GM19467 (cell line): ENCODE results near the gene CREB5.

Experiments used
- ATAC-seq: cut with Tn5 transposase; IDR thresholded peaks from one replicate; pipeline ENCODE4 v1.9.1; 2021; ENCODE audit warnings: mild to moderate bottlenecking, moderate library complexity; ENCODE audit not compliant: unreplicated experiment

Gene CREB5

DNA sequence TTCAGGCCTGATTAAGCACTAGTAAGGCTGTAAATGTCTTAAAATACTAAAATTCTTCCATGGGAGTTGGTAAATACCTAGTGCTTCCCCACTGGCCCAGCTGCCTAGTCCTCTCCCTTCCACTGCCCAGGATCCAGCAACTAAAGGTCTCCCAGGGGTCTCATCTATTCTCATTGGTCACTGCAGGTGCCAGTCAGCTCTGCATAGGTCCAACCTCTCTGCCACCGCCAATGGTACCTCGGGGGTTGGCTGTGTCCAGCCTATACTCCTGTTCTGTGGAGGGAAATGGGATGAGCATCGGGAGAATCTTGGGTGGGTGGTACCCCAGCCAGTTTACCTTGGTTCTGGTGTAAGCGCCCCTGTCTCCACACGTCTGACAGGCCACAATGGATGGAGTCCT lies 6.1 kb upstream of the CREB5 start:
- ATAC-seq = no peak

DNA sequence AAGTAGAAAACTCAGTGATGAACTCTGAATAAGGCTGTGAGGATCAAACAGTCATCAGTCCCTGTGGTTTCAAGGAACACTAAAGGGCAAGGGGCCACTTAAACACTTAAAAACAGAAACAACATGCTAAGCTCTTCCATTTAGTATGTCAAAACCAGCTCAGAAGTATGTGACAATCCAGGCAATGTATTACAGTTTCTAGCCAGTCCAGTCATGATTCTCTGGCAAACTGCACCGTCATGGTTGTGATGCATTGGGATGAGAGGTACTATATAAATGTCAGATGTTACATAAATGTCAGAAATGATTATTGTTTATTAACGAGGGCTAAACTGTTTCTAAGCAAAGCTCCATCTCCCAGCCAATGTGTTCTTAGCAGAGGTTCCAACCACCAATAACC lies 4.7 kb upstream of the CREB5 start:
- no peak for ATAC-seq

DNA sequence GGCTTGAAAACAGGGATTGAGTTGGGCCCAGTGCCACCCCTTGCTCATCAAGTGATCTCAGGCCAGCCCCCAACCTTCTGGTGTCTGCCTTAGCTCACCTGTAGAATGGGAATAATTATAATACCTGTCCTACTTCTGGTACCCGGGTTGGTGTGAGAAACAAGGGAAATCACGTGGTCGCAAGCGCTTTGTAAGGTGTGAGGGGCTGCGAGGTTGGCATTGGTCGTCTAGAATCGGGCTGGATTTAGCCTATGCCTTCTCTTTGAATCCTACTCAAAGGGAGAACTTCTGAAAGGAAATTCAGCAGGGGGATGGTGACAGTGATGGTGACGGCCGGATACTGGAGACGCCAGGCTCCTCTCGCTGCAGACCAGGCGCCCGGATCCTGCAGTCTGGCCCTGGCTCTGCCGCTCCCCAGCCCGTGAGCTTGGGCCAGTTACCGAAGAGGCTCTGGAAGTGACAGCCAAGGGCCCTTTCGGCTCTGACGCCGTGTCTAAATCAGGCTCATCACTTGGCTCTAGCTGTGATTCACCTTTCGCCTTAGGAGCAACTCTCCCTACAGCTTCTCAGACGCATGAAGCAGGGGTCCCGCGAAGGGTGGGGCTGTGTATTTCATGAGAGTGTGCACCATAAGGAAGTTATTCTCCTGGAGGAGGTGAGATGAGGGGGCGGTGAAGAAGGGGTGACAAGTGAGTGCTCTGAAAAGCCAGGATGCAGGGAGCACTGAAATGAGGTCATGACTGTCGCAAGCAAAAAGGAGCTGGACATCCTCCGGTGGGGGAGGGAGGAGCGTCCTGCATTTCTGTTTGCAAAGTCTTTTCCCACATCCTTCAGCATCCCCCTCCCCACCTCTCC lies 4.0 kb upstream of the CREB5 start:
- ATAC-seq = no peak

DNA sequence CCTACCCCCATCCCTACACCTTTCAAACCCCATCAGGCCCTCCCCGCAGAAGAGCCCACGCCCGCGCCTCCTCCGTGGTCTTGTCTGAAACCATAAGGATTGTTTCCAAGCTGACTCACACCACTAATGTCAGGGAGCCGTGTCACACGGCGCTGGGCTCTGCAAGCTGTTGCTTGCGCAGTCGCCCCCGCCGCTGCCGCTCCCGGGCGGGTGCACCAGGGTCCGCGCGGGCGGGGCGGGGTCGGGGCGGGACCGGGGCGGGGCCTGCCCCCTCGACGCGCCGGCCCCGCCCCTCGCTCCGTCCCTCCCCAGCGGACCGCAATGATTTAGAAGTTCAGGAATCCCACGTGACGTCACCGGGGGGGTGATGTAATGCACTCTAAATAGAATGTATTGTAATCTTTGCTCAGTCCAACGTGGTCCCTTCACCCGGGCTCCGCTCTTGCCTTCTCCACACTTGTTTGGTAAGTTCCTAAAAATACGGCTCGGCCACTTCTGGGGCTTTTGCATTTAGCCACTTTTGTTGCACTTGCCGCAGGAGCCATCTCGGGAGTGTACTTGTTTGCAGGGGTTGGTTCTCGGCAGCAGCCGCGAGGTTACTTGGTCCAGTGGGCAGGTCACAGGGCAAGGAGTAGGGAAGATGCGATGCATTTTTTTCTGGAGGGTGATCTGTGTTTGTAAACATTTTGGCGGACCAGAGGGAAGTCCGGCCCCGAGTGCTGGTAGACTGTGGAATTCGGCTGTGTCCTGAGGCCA lies 3.2 kb upstream of the CREB5 start:
- ATAC-seq = no peak

DNA sequence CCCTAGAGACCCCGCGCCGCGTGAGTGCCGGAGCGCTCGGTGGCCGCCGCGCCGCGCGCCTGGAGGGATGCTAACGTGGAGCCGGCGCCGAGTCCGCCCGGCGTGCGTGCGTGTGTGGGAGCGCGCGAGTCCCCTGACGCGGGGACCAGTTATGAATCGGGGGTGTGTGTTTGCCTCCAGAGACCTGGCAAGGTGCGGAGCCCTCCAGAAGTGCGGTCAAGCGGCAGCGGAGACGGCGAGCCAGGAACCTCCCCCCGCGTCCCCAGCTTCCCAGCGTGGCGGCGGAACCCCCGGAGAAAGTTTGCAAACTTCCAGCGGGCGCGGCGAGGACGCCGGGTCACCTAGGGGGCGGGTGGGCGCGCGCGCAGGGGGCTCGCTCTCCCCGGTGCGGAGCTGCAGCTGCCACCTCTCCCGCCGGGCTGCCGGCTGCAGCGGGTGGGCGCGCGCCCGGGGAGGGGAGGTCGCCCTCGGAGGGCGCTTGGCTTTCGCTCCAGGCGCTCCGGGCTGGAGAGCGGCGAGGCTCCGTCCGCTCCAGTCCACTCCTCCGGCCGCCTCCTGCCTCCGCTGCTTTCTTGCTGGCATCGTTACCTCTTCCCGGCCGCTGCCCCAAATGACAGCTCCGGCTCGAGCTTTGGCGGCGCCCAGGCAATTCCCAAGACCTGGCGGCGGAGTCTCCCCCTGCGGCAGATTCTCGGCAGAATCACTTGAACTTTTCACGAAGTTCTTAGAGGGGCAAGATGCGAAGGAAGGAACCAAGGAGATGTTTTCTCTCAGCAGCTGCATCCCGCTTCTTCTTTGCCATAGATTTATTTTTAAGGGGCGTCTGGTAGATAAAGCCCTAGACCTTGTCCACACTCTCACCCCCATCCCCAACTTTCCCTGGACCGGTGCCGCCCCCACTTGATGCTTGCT lies 2.3 kb upstream of the CREB5 start:
- ATAC-seq = no peak

DNA sequence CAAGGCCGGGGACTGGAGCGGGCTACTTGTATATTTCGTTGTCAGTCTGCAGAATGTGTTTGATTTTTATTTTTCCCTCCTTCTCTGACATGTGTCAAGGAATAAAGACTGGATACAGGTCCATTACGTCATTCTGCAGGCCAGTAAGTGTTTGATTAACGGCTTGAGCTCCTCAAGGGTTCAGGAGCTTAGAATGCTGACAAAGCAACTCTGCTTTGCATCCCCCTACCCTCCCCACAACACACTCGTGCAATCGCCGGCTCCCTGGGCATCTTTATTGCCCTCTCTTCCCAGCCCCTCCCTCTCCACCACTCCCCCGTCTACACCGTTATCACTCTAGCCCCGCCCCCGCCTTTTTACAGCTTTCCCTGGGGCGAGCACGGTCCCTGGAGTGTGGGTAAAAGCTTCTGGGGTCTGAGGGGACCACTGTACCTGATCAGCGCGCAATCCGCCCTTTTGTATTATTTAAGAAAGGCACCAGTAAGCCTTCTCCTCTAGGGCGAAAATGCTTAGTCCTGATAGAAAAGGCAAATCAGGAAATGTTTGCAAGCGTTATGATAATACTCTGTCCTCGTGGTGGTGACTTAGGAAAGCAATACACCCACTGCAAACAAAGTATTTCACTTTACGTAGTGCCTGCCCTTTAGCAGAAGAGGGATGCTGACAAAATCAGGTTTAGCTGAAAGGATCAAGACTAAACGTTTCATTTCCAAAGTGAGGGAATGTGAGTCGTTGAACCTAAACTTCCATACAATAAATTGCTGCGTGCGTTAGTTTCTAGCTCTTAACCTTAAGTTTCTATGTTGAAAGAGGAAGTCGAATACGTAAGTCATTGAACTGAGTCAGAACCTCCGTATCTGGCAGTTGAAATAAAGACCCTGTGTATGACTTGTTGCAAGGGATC lies 1.4 kb upstream of the CREB5 start:
- no peak for ATAC-seq

DNA sequence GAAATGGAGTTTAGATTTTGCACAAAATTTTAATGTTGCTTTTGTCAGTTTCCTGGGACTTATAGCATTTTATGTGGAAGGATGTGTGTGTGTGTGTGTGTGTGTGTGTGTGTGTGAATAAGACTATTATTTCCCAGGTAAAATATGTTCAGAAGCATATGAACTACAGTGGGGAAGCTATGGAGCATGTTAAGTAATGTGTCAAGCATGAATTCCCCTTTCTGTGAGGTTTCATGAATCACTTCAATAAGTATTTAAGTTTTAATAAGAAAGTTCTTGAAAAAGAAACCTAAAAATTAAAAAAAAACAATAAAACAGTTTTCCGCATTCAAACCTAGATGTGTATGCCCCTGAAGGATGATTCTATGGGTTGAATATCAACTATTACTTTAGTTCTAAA lies 693 bp downstream of the CREB5 start:
- no peak for ATAC-seq

DNA sequence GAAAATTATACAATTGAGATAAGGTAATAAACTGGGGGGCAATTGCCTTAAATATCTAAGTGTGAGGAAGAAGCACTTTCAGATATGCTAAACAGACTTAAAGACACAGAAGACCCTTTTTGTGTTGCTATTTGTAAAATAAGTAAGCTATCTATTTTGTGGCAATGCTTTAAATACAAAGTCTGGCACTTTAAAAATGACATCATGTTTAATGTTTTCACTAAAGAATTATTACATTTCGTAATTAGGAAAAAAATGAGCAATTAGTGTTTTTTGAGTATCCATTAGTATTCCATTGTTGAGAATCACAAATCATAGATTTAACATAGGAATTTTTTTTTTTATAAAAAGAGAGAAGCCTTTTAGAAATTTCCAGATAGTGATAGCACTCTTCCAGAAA lies 2.1 kb downstream of the CREB5 start:
- ATAC-seq = no peak

DNA sequence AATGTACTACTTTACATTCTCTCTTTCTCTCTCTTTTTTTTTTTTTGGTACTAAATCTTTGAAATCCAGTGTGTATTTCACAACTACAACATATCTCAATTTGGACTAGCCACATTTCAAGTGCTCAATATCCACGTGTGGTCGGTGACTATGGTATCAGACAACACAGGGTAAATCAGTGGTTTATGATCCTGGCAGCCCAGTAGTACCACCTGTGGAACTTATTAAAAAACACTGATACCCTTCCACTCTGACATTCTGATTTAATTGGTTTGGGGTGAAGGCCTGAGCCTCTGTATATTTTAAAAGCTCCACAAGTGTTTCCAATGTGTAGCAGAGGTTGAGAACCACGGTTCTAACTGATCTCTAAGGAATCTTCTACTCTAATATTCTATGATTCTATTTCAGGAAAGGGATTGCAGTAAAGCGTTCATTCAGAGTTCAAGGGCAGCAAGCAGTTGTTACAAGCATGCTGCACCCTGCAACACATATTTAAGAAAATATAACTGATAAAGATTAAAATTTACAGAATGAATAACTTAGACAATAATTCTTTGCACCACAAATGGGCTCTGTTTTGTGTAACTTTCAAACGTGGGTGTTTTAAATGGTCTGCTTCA lies 5.1 kb downstream of the CREB5 start:
- no peak for ATAC-seq

DNA sequence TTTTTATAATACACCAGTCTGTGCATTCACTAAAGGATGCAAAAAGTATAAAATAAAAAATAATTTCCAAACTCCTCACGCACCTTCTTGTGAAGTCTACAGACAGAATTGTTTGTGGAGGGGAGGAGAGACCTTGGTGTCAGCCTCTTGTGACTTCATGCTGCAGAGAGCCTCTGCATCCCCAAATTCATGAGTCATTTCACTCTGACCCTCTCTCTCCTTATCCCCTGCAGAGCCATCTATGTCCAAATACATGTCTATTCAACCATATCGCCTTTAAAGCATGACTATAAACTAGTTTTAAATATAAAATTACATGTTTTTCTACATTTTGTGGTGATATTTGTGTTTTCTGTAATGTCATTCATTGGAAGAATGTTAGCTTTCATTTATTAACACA lies 6.0 kb downstream of the CREB5 start:
- ATAC-seq = no peak

DNA sequence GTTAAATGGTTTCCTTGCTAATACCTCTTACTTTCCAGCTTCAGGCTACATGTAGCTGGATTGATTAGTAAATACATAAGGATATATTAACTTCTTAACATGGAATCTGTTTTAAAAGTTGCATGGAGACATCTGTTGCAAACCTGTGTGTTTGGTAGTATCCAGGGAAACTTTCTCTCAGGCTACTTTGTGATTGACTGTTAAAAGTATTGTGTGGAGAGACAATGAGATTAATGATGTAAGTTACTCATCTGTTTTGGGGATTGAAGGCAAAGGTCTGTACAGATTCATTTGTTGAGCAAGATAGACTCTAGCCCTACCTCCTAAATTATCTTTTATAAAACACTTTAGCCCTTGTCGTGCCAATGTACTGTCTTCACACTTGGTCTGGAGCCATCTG lies 6.6 kb downstream of the CREB5 start:
- no peak for ATAC-seq

DNA sequence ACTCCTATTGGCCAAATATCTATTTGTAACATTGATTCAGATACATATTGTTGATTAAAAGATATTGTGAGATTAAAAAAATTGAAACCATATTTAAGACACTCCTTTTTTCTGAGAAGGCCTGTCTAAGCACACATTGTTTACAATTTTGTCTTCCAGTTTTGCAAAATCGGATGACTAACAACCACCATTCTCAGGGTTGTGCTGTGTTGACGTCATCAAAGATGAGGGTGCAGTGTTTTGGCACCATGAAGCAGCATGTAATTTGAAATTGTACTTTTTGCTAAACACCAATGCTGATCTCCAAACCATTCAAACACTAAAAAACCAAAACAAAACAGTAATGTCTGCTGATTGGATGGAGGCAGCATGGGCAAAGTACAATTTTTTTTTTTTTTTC lies 7.4 kb downstream of the CREB5 start:
- ATAC-seq = no peak

DNA sequence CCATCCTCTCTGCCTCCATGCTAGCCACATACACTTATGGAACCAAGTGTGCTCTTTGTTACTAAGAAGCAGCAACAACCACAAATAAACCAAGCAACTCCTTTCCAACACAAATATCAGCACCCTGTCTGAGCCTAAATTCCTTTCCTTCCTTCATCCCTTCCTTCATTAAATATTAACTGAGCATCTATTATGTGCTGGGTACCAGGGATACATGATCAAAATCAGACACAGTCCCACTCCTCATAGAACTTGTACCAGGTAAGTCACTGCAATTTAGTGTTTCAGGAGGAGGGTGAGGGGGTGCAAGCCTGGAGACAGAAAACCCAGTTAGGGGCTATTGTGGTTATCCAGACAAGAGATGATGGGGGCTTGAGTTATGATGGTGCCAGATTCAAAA lies 10.8 kb downstream of the CREB5 start:
- no peak for ATAC-seq

DNA sequence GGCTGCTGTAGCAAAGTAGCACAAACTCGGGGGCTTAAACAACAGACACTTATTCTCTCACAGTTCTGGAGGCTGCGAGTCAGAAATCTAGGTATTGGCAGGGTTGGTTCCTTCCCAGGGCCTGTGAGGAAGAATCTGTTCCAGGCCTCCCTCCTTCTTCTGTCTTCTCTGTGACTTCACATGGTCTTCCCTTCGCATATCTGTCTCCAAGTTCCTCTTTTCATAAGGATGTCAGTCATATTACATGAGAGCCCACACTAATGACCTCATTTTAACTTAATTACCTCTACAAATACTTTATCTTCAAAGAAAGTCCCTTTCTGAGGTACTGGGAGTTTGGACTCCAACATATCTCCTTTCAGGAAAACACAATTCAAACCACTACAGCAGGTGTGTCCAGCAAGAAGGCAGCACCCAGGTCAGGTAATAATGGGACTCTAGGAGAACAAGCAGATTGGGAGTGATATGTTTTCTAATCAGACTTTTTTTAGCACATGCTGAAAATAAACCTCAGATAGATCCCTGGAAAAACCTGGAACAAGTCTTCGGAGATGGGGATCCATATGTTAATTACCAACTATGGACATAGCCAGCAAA lies 11.7 kb downstream of the CREB5 start:
- ATAC-seq = no peak

DNA sequence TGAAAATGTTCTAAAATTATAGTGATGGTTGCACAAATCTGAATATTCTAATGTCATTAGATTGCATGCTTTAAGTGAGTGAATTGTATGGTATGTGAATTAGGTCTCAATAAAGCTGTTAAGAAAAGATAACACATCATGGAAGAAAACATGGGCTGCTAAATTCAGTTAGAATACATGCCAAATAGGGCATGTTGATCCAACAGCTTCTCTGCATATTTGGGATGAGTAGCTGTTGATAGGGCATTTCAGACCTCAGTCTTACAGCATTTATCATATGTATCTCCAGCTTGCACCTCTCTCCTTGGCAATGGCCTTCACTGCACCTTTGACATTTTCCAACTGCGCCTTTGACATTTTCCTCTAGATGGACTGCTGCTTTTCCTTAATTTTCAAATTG lies 13.2 kb downstream of the CREB5 start:
- ATAC-seq = no peak

DNA sequence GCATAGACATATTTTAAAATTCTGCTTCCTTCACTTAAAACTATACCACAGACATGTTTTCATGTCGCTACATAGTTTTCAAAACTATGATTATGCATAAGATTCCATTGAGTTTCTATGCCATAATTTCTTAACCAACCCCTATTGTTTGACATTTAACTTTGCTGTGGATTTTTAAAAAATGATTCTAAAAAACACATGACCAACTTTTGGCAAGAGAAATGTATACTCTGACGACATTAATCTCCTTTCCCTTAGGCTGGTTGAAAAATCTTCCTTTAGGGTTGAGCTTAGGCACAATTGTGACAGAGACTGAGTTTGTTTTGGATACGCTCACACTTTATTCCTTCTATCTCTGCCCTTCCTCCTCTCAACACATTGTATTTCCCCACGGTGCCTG lies 14.9 kb downstream of the CREB5 start:
- ATAC-seq = no peak

DNA sequence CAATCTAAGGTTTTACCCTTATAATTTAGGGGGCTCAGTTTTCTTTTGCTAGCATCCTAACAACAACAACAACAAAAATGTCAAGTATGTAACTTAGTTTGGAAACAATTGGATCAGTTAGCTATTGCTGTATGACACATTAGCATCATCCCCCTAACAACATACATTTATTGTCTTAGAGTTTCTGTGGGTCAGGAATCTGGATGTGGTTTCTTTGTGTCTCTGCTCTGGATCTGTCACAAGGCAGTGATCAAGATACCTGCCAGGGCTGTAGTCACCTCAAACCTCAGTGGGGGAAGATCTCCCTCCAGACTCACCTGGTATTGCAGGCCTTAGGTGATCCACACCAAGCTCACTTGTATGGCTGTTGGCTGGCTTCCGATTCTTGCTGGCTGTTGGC lies 18.3 kb downstream of the CREB5 start:
- no peak for ATAC-seq

DNA sequence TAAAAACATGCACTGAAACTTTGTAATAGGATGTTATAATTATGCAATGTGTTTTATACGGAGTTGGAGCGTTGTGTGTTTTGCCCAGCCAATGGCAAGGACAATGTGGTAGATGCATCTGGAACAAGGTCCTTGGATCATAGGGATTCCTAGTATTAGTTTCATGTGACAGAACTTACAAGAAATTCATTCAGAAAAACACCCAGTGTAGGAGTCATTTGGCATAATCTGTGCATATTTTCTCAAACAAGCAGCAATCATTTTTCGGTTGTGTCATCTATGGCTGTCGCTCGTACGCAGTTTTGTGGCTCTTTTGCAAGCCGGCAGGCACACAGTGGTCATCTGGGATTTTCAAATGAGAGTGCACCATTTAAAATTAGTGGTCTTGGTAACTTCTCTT lies 19.8 kb downstream of the CREB5 start:
- no peak for ATAC-seq

DNA sequence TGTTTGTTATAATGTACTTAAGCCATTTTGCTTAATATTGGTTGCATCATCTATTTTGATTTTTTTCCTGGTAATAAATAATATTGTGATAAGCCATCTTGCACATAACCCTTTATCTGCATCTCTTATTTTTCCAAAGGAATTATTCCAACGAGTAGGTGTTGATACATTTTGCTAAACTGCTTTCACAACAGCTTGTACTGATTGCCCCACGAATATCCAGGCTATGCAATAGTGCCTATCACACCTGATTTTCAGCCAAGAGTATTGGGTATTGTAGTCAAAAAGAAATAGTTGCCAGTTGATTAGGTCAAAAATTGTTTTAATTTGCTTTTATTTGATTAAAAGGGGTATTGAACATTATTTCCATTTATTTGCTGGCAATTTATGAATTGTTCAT lies 20.7 kb downstream of the CREB5 start:
- no peak for ATAC-seq
